HPDE6-E6E7 (cell line): Measurements from ENCODE around the gene SND1.
A peak's percentile ranks its signal among the peaks of the same experiment; 100 is the strongest.

Source experiments
- DNase-seq: peaks from one replicate; pipeline ENCODE4 v3.0.0; 2011; ENCODE audit warnings: missing footprints; ENCODE audit errors: extremely low spot score

Gene SND1

GRCh38 chr7:127905021-127905420 is 253.0 kb downstream of the SND1 start:
- no peak for DNase-seq

GRCh38 chr7:127905491-127906330 is 253.7 kb downstream of the SND1 start:
- DNase-seq, result peak; percentile 44

GRCh38 chr7:127907110-127908040 is 255.4 kb downstream of the SND1 start:
- DNase-seq, result no peak

GRCh38 chr7:127908430-127909258 is 256.6 kb downstream of the SND1 start:
- no peak for DNase-seq

GRCh38 chr7:127909424-127910152 is 257.6 kb downstream of the SND1 start:
- no peak for DNase-seq

GRCh38 chr7:127910670-127911069 is 258.7 kb downstream of the SND1 start:
- no peak for DNase-seq

- no peak for DNase-seq
Observed at GRCh38 chr7:127911968-127912511, 260.0 kb downstream of the SND1 start.

GRCh38 chr7:127912901-127913300 is 260.9 kb downstream of the SND1 start:
- DNase-seq, result no peak

- DNase-seq, result no peak
Observed at GRCh38 chr7:127913686-127914085, 261.7 kb downstream of the SND1 start.

- no peak for DNase-seq
Observed at GRCh38 chr7:127914693-127915092, 262.7 kb downstream of the SND1 start.

- DNase-seq, result no peak
Observed at GRCh38 chr7:127916735-127917134, 264.7 kb downstream of the SND1 start.

- DNase-seq, result no peak
Observed at GRCh38 chr7:127918130-127918529, 266.1 kb downstream of the SND1 start.

GRCh38 chr7:127920787-127921438 is 268.9 kb downstream of the SND1 start:
- no peak for DNase-seq

- DNase-seq, result no peak
Observed at GRCh38 chr7:127922656-127923055, 270.7 kb downstream of the SND1 start.

- no peak for DNase-seq
Observed at GRCh38 chr7:127924874-127925273, 272.9 kb downstream of the SND1 start.

GRCh38 chr7:127927348-127927696 is 275.3 kb downstream of the SND1 start:
- no peak for DNase-seq

GRCh38 chr7:127928222-127928621 is 276.2 kb downstream of the SND1 start:
- DNase-seq, result no peak

- DNase-seq, result no peak
Observed at GRCh38 chr7:127928852-127929251, 276.9 kb downstream of the SND1 start.

GRCh38 chr7:127930341-127931328 is 278.6 kb downstream of the SND1 start:
- no peak for DNase-seq
